PC-3 (cell line): Measurements from ENCODE around the gene ASTN2. TPM values are rescaled to one million over a fixed set of nuclear protein-coding genes. Genes with fewer than 3 reads are reported as not detected.

ENCODE experiments used
- ATAC-seq: fragments of 200-7000 bp; cut with Tn5 transposase; 2 replicates; pipeline ENCODE4 v1.9.1; 2020; ENCODE audit warnings: mild to moderate bottlenecking, moderate library complexity
- BruUV-seq: library from RNA; stranded (reverse); fragments of 400-500 nt; replicated peaks from 2 replicates; lab custom pipeline; 2021; lab: Mats Ljungman, UMichigan
- CTCF ChIA-PET: fragments of 300-600 bp; sonication (Branson Sonifier 250); formaldehyde crosslinking; loops from one replicate; lab custom pipeline; 2022; ENCODE audit warnings: antibody characterized with exemption; lab: Charles Lee
- POLR2A ChIA-PET: fragments of 300-600 bp; sonication (Branson Sonifier 250); formaldehyde crosslinking; loops from one replicate; lab custom pipeline; 2022; ENCODE audit warnings: antibody characterized with exemption; ENCODE audit not compliant: unreplicated experiment; lab: Charles Lee
- DNase-seq: peaks from one replicate; pipeline ENCODE4 v3.0.0-alpha.2; 2015
- H2AFZ ChIP-seq: fragments of 300-600 bp; sonication (generic); 2 replicates; pipeline ENCODE4 v1.6.0; 2016; ENCODE audit warnings: antibody characterized with exemption, low read length
- H3F3A ChIP-seq: fragments of 300-600 bp; sonication (generic); one replicate; pipeline ENCODE4 v1.6.0; 2017; ENCODE audit warnings: antibody characterized with exemption, low read length, control low read depth, mild to moderate bottlenecking; ENCODE audit not compliant: unreplicated experiment
- H3K27ac ChIP-seq: fragments of 300-600 bp; sonication (generic); 2 replicates; pipeline ENCODE4 v1.5.1; 2016; ENCODE audit warnings: mild to moderate bottlenecking, low read length
- H3K27me3 ChIP-seq: fragments of 300-600 bp; sonication (generic); 2 replicates; pipeline ENCODE4 v1.6.1; 2016; ENCODE audit warnings: low read length, mixed read lengths
- H3K36me3 ChIP-seq: fragments of 300-600 bp; sonication (generic); 2 replicates; pipeline ENCODE4 v1.6.1; 2016; ENCODE audit warnings: low read depth, mixed run types, low read length, mixed read lengths
- H3K4me1 ChIP-seq: fragments of 300-600 bp; sonication (generic); 2 replicates; pipeline ENCODE4 v1.5.1; 2016; ENCODE audit warnings: low read length; ENCODE audit not compliant: insufficient read depth
- H3K4me2 ChIP-seq: fragments of 300-600 bp; sonication (generic); 2 replicates; pipeline ENCODE4 v1.6.0; 2016; ENCODE audit warnings: low read length
- H3K4me3 ChIP-seq: fragments of 300-600 bp; sonication (generic); 2 replicates; pipeline ENCODE4 v1.5.1; 2016; ENCODE audit warnings: mild to moderate bottlenecking, low read length, mixed read lengths
- H3K79me2 ChIP-seq: fragments of 300-600 bp; sonication (generic); 2 replicates; pipeline ENCODE4 v1.6.1; 2017; ENCODE audit warnings: low read length, mixed read lengths
- H3K9ac ChIP-seq: fragments of 300-600 bp; sonication (generic); 2 replicates; pipeline ENCODE4 v1.6.0; 2016; ENCODE audit warnings: mild to moderate bottlenecking, low read length
- H3K9me2 ChIP-seq: fragments of 300-600 bp; sonication (generic); replicated peaks from 2 replicates; pipeline ENCODE4 v1.6.1; 2016; ENCODE audit warnings: mixed run types, low read length, mixed read lengths
- H3K9me3 ChIP-seq: fragments of 300-600 bp; sonication (generic); 2 replicates; pipeline ENCODE4 v1.6.1; 2016; ENCODE audit warnings: low read length, mixed read lengths
- H4K20me1 ChIP-seq: fragments of 300-600 bp; sonication (generic); 2 replicates; pipeline ENCODE4 v1.6.1; 2016; ENCODE audit warnings: low read length, mixed read lengths
- CTCF ChIP-seq: fragments of 300-600 bp; sonication (generic); conservative IDR thresholded peaks from 2 replicates; pipeline ENCODE4 v1.5.1; 2017; ENCODE audit warnings: antibody characterized with exemption, low read depth, mild to moderate bottlenecking, low read length
- EZH2 ChIP-seq: fragments of 300-600 bp; sonication (generic); IDR thresholded peaks from one replicate; pipeline ENCODE4 v1.6.1; 2017; ENCODE audit warnings: antibody characterized with exemption, mild to moderate bottlenecking, low read length; ENCODE audit not compliant: unreplicated experiment
- EZH2phosphoT487 ChIP-seq: fragments of 300-600 bp; sonication (generic); IDR thresholded peaks from 2 replicates; pipeline ENCODE4 v1.6.1; 2018; ENCODE audit warnings: mild to moderate bottlenecking, antibody characterized with exemption, low read length, borderline replicate concordance
- intact Hi-C: fragments of 100-400 bp; cut with micrococcal nuclease; formaldehyde crosslinking; loops from 2 replicates; pipeline ENCODE4 v1.9.0; 2023
- total RNA-seq: library from RNA; depleted of rRNA; stranded (reverse); fragments of >200 nt; gene quantifications from 2 replicates; pipeline ENCODE4 v1.2.3, GENCODE V29; 2014

Gene ASTN2
- total RNA-seq, 1 experiment from 2014 or later = 3.5 TPM

DNA sequence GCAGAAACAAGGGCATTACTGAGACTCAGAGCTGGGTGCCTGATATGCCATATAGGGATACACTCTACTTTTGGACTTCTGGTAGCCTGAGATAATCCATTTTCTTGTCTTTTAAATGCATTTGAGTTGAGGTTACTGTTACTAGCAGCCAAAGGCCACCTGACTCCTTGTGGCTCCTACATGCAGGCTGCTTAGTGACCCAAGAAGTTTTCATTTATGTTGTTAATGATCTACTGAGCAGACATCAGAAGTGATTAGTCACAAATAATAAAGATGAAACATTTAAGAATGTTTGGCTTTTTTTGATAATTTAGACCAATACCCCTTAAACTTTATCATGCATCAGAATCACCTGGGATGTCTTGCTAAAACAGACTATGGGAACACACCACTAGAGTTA lies 899.3 kb downstream of the ASTN2 start:
- Histone ChIP-seq H3K4me3 (no peak overlapping the region), H3K9me2 (no peaks in the 10 kb centered on the region), H4K20me1 (no peaks in the 10 kb centered on the region), H3K27ac (no peak overlapping the region), H2AFZ (no peak overlapping the region), H3K79me2 (no peaks in the 10 kb centered on the region), H3K9me3 (no peaks in the 10 kb centered on the region), H3K4me1 (no peaks in the 10 kb centered on the region), H3F3A (no peaks in the 10 kb centered on the region), H3K4me2 (no peak overlapping the region), H3K27me3 (no peaks in the 10 kb centered on the region), H3K9ac (no peak overlapping the region), H3K36me3 (no peaks in the 10 kb centered on the region)
- intact Hi-C loops = no loop called here
- ChIA-PET CTCF (no interaction called here), POLR2A (no interaction called here)
- TF ChIP-seq EZH2phosphoT487 (no peak), CTCF (no peak), EZH2 (no peak)
- DNase-seq (no peak), ATAC-seq (no peak)
- no TSS peak for BruUV-seq

- TF ChIP-seq EZH2 = no peak
- TF ChIP-seq EZH2phosphoT487 = no peak
- no peak for TF ChIP-seq CTCF
- Histone ChIP-seq H3K36me3 (no peaks in the 10 kb centered on the region), H3F3A (no peaks in the 10 kb centered on the region), H3K9me3 (no peaks in the 10 kb centered on the region), H3K4me1 (peaks cover 7% of the 10 kb centered on the region; the same call in 1 of the 2 replicates), H3K27ac (no peak overlapping the region), H2AFZ (no peak overlapping the region), H3K4me3 (no peak overlapping the region), H3K4me2 (no peak overlapping the region), H4K20me1 (no peaks in the 10 kb centered on the region), H3K9ac (no peak overlapping the region), H3K9me2 (no peaks in the 10 kb centered on the region), H3K27me3 (no peaks in the 10 kb centered on the region), H3K79me2 (no peaks in the 10 kb centered on the region)
- intact Hi-C loops = no loop called here
- DNase-seq (peak; percentile 13), ATAC-seq (no peak)
- CTCF ChIA-PET = no interaction called here
- BruUV-seq = no TSS peak
- POLR2A ChIA-PET = no interaction called here
Measured at GRCh38 chr9:116506685-116507084, 908.2 kb downstream of the ASTN2 start.

DNA sequence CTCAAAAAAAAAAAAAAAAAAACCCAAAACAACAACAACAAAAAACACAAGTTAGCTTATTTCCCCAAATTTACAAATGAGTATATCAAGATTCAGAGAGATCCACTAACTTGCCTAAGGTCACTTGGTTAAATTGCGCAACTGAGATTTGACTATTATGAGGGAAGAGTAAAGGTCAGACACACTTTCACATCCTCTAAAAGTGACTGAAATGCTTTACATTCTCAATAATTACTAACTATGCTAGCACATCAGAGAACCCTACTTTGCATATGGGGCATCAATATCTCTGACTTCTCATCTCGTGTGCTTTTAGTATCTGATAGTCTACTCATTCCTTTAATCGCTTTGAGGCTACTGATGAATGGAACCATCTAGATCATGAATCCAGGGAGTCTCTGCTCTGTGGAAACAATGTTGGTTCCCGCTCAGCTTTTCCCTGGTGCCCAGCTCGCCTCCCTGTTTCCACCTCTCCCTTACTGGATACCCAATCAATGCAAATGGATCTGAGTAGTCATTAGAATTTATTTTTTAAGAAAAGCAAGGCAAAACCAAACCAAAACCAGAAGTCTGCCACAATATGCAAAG lies 909.9 kb downstream of the ASTN2 start:
- no peak overlapping the region for H3K4me2 ChIP-seq
- H3K9ac ChIP-seq = no peak overlapping the region
- H3K27ac ChIP-seq = no peak overlapping the region
- no peak for TF ChIP-seq CTCF
- TF ChIP-seq EZH2 = no peak
- no peak for TF ChIP-seq EZH2phosphoT487
- no peaks in the 10 kb centered on the region for H3K9me3 ChIP-seq
- ATAC-seq (no peak), DNase-seq (no peak)
- no peak overlapping the region for H3K4me3 ChIP-seq
- intact Hi-C loops = no loop called here
- H2AFZ ChIP-seq = no peak overlapping the region
- H4K20me1 ChIP-seq = no peaks in the 10 kb centered on the region
- CTCF ChIA-PET = no interaction called here
- no TSS peak for BruUV-seq
- peaks cover 7% of the 10 kb centered on the region; the same call in 1 of the 2 replicates for H3K4me1 ChIP-seq
- H3K9me2 ChIP-seq = no peaks in the 10 kb centered on the region
- H3K79me2 ChIP-seq = no peaks in the 10 kb centered on the region
- POLR2A ChIA-PET = no interaction called here
- H3K27me3 ChIP-seq = no peaks in the 10 kb centered on the region
- no peaks in the 10 kb centered on the region for H3F3A ChIP-seq
- no peaks in the 10 kb centered on the region for H3K36me3 ChIP-seq
